ENCODE measurements around the gene ENAH. TPM values are rescaled to one million over a fixed set of nuclear protein-coding genes. Genes with fewer than 3 reads are reported as not detected.
A peak's percentile ranks its signal among the peaks of the same experiment; 100 is the strongest.

ENAH gene
- total RNA-seq, 4 donors from 2014 or later = 22.9 to 109 (median 78.3) TPM

DNA sequence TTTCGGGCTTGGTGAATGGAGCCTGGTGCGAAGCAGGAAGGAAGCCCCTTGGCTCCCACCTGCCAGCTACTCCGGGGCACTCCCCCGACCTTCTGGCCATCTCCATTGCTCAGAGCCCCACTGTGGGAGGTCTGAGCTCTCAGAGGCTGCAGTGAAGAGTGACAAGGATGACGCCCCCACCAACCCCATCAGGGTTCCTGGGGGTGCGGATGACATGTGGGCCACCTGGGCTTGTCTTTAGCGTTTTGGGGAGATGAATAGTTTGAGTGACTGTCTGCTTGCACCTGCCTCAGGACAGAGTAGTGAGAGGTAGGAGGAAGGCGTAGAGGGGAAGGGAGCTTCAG, 181.8 kb downstream of the ENAH start:
- Histone ChIP-seq H3K9me3 (no peaks in the 10 kb centered on the region), H3K4me1 (no peaks in the 10 kb centered on the region), H3K4me3 (no peak overlapping the region), H3K27me3 (no peaks in the 10 kb centered on the region), H3K36me3 (no peaks in the 10 kb centered on the region), H3K27ac (no peak overlapping the region)
- intact Hi-C loops (cut with DNase I; ENCODE audit: low total_unique reads) = loop anchor here (10.0 kb wide), 1 partner anchor 304 kb away; the partner anchor contains the start of gene SRP9
- TF ChIP-seq POLR2A (IDR thresholded peaks at IDR 0.05) = no peak
- TF ChIP-seq, protein P1, sequence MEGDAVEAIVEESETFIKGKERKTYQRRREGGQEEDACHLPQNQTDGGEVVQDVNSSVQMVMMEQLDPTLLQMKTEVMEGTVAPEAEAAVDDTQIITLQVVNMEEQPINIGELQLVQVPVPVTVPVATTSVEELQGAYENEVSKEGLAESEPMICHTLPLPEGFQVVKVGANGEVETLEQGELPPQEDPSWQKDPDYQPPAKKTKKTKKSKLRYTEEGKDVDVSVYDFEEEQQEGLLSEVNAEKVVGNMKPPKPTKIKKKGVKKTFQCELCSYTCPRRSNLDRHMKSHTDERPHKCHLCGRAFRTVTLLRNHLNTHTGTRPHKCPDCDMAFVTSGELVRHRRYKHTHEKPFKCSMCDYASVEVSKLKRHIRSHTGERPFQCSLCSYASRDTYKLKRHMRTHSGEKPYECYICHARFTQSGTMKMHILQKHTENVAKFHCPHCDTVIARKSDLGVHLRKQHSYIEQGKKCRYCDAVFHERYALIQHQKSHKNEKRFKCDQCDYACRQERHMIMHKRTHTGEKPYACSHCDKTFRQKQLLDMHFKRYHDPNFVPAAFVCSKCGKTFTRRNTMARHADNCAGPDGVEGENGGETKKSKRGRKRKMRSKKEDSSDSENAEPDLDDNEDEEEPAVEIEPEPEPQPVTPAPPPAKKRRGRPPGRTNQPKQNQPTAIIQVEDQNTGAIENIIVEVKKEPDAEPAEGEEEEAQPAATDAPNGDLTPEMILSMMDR (IDR thresholded peaks at IDR 0.05) = no peak
- peak; percentile 7 to 10 for DNase-seq

GRCh38 chr1:225470211-225471108, 182.5 kb downstream of the ENAH start:
- intact Hi-C loops (cut with DNase I; ENCODE audit: low total_unique reads) = loop anchor here (10.0 kb wide), 1 partner anchor 304 kb away; the partner anchor contains the start of gene SRP9
- no peaks in the 10 kb centered on the region for H3K27me3 ChIP-seq
- no peaks in the 10 kb centered on the region for H3K36me3 ChIP-seq
- peak; percentile 10 to 14 for DNase-seq
- H3K4me3 ChIP-seq = no peak overlapping the region
- TF ChIP-seq, protein P1 (IDR thresholded peaks at IDR 0.05) = no peak
- no peak for TF ChIP-seq POLR2A (IDR thresholded peaks at IDR 0.05)
- no peaks in the 10 kb centered on the region for H3K9me3 ChIP-seq
- no peaks in the 10 kb centered on the region for H3K4me1 ChIP-seq
- no peak overlapping the region for H3K27ac ChIP-seq

DNA sequence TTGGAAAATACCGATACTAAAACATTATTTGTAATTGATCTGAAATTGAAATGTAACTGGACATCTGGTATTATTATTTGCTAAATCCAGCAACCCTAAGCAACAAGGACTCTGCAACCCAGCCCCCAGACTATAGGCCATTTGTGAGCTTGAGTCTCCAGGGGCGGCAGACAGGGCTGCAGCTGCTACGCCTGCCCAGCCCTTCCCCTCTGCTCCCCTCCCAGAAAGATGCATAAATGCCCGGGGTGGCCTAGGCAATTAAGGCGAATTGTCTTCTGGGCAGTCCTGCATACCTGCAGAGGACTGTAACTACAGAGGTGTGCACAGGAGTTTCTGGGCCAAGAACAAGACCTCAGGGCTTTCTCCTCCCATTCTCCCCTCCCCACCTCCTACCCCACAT, 183.9 kb downstream of the ENAH start:
- Histone ChIP-seq H3K27me3 (no peaks in the 10 kb centered on the region), H3K9me3 (no peaks in the 10 kb centered on the region), H3K27ac (no peak overlapping the region), H3K4me1 (no peaks in the 10 kb centered on the region), H3K36me3 (no peaks in the 10 kb centered on the region), H3K4me3 (no peak overlapping the region)
- peak; percentile 2 to 10 for DNase-seq
- TF ChIP-seq, protein P1 (IDR thresholded peaks at IDR 0.05) = no peak
- TF ChIP-seq POLR2A (IDR thresholded peaks at IDR 0.05) = no peak
- intact Hi-C loops (cut with DNase I; ENCODE audit: low total_unique reads) = no loop called here

DNA sequence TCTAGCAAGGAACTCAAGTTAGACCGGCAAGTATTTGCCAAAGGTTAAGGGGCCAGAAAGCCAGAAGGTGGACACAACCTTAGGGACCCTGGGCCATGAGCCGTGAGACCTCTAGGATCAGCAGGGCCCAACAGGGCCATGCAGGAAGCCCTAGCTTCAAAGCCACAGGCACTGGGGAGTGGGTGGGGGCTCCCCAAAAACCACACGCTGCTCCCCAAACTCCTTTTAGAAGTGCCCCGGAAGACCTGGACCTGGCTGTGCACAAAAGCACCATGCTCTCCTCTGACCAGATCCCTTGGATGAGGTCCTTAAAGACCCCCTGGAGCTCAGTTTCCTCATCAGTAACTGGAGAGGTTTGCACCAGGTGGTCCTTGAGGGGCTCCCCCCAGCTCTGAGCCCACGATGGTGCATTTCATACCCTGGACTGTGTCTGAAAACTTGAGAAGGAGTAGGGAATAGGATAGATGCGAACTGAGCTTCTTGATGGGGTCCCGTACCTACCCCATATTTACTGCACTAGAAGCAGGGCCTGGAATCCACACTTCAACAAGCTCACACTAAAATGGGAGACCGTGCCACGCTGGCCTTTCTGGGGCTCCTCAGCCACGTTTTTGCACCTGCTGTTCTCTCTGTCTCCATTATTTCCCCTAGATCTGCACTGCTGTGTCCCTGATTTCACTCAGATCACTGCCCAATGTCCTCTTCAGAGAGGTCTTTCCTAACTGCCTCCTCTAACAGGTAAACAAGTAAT, 184.5 kb downstream of the ENAH start:
- DNase-seq = no peak
- Histone ChIP-seq H3K4me3 (no peak overlapping the region), H3K36me3 (no peaks in the 10 kb centered on the region), H3K27me3 (no peaks in the 10 kb centered on the region), H3K9me3 (no peaks in the 10 kb centered on the region), H3K27ac (peak overlapping the region; percentile 50 to 65), H3K4me1 (no peaks in the 10 kb centered on the region)
- intact Hi-C loops (cut with DNase I; ENCODE audit: low total_unique reads) = no loop called here
- TF ChIP-seq, protein P1 (IDR thresholded peaks at IDR 0.05) = no peak
- TF ChIP-seq POLR2A (IDR thresholded peaks at IDR 0.05) = no peak

Data from uterus (tissue), 4 donors.